GM12874 (cell line): Measurements from ENCODE around the gene ADAM8.

Experiments
- TF ChIP-seq, protein P1 (sequence below): IDR thresholded peaks from 2 replicates; pipeline ENCODE4 v1.5.1; 2011; ENCODE audit warnings: low read depth, mild to moderate bottlenecking, control low read depth, low read length, moderate library complexity; ENCODE audit not compliant: insufficient read depth

Gene ADAM8

DNA sequence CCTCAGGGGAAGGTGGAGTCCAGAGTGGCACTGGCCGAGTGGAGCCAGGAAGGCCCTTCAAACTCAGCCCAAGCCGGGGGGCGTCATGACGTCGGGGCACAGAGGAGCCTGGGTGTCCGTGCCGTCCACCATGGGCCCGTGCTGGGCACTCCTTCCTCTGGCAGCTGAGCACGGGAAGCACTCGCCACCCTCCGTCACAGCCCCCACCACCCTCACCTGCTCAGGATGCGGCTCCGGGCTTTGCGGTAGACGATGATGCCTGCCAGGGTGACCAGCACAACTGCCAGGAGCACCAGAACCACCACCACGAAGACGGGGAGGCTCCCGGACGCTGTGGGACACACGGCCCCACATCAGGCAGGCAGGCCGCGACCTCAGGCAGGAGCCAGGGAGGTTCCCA, 8.1 kb downstream of the ADAM8 start:
- TF ChIP-seq, protein P1, sequence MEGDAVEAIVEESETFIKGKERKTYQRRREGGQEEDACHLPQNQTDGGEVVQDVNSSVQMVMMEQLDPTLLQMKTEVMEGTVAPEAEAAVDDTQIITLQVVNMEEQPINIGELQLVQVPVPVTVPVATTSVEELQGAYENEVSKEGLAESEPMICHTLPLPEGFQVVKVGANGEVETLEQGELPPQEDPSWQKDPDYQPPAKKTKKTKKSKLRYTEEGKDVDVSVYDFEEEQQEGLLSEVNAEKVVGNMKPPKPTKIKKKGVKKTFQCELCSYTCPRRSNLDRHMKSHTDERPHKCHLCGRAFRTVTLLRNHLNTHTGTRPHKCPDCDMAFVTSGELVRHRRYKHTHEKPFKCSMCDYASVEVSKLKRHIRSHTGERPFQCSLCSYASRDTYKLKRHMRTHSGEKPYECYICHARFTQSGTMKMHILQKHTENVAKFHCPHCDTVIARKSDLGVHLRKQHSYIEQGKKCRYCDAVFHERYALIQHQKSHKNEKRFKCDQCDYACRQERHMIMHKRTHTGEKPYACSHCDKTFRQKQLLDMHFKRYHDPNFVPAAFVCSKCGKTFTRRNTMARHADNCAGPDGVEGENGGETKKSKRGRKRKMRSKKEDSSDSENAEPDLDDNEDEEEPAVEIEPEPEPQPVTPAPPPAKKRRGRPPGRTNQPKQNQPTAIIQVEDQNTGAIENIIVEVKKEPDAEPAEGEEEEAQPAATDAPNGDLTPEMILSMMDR, result no peak

DNA sequence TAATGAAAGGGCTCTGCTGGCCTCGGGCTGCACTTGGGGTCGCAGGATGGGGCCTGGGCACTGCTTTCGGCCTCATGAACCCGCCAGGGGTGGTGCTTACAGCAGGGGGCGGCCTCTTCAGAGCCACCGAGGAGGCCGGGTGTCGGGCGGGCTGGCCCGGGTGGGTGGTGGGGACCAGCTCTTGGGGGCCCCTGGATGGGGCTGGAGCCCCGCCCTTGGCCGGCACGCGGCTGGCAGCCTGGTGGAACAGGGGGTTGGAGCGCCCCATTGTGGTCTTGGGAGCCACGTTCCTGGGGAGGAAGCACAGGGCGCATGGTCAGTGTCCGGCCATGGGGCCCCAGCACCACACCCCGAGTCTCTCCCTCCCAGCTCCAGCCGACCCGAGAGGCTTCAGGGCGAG, 8.8 kb downstream of the ADAM8 start:
- TF ChIP-seq, protein P1, result no peak

DNA sequence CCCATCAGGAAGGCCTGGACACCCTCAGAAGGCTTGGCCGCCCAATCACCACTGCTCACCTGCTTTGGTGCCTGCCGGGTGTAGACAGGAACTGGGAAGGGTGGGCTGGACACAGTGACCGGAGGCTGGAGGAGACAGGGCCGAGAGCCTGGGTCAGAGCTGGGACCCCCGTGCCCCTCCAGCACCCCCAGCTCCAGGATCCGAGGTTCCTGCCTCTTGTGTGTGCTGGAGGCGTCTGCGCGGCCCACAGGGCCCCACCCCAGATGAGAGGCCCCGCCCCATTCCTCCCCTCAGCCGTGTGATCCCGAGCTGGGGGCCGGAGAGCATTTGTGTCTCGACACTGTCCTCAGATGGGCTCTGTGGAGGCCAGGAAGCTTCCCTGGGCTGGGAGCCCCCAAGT, 9.4 kb downstream of the ADAM8 start:
- TF ChIP-seq, protein P1, result no peak

DNA sequence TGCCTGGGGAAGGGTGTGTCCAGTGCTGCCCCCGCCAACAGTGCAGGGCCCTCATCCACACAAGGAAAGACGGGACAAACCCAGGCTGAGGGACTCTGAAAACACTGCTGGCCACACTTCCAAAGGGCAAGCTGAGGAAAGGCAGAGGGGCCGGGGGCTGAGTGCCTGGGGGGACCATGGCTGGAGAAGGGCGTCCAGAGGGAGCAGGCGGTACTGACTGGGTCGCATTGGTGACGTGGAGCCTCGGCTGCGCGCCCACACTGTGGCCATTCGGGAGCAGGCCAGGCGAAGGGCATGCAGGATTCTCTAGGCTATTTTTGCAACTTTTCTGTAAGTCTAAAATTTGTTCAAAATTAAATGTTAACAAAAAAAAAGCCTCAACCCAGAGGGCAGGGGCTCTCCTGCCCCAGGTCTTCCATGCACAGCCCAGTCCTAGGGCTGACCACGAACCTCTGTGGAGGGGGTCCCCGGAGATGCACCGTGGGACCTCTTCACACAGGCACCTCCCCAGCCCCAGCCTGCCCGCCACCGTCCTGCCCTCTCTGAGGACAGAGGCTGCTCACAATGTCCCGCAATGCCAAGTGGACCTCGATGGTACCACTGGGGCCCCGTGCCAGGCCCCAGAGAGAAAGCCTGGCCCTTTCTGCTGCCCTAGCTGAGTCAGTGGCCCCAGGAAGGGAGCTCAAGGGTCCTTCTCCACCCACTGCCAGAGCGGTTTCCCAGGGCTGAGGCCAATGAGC, 10.4 kb downstream of the ADAM8 start:
- TF ChIP-seq, protein P1, result no peak

DNA sequence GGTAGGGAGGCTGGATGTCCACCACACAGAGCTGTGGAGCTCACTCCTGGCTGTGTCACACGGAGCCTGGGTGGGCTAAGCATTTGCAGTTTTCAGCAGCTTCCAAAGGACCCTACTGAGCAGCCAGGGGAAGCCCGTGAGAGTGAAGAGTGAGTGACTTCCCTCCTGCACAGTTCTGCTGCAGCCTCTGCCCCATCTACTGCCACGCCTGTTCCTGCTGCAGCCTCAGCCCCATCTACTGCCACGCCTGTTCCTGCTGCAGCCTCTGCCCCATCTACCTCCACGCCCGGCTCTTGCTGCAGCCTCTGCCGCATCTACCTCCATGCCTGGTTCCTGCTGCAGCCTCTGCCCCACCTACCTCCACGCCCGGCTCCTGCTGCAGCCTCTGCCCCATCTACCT, 12.2 kb downstream of the ADAM8 start:
- TF ChIP-seq, protein P1, result no peak

DNA sequence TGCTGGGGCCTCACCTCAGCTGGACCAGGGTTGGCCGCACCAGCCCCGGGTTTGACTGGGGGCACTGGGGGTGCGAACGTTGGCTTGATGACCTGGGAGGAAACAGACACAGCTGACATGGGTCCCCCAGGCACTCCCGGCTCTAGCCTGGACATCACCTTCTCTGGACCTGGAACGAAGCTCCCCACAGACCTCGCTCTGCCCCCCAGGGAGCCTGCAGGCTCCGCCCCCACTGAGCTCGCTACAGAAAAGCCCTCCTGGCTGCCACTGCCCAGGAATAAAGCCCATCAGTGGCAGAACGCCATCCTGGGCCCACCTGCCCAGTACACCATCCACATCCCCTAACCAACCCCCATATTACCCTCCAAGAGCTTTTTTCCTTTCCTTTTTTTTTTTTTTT, 13.0 kb downstream of the ADAM8 start:
- TF ChIP-seq, protein P1, result no peak

DNA sequence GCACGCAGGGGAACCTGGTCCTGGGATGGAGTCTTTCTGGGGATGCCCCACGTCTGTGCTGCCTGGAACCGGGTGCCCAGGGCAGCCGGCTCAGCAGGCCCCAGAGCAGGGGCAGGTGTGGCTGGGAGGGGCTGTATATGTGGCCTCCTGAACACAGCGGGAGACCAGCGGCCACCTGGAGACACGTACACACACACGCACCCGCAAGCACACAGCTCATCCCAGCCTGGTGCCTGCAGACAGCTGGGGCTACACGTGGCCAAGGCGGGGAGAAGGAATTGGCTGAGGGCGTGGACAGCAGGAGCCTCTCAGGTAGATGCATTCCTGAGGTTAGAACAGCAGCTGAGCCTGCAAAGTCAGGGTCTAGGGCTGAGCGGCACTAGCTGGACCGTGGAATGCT, 14.0 kb downstream of the ADAM8 start:
- TF ChIP-seq, protein P1, result no peak
